Smooth muscle cell (in vitro differentiated cells): ENCODE results near the gene OR51D1. TPM values are rescaled to one million over a fixed set of nuclear protein-coding genes. Genes with fewer than 3 reads are reported as not detected.

Experiments
- DNase-seq: peaks from one replicate; lab custom pipeline; 2025; ENCODE audit not compliant: unreplicated experiment; lab: John Stamatoyannopoulos, UW
- H2AFZ ChIP-seq: fragments of 200-600 bp; sonication (generic); 2 replicates; pipeline ENCODE4 v1.6.0; 2016; ENCODE audit warnings: antibody characterized with exemption, low read depth, mild to moderate bottlenecking
- H3F3A ChIP-seq: fragments of 200-600 bp; sonication (generic); 2 replicates; pipeline ENCODE4 v1.6.0; 2017; ENCODE audit warnings: antibody characterized with exemption, low read depth
- H3K27ac ChIP-seq: fragments of 200-600 bp; sonication (generic); 2 replicates; pipeline ENCODE4 v1.5.1; 2016; ENCODE audit warnings: low read depth, mild to moderate bottlenecking
- H3K27me3 ChIP-seq: fragments of 200-600 bp; sonication (generic); 2 replicates; pipeline ENCODE4 v1.6.1; 2016; ENCODE audit warnings: low read depth, mild to moderate bottlenecking
- H3K36me3 ChIP-seq: fragments of 200-600 bp; sonication (generic); 2 replicates; pipeline ENCODE4 v1.5.1; 2016; ENCODE audit warnings: low read depth
- H3K4me1 ChIP-seq: fragments of 200-600 bp; sonication (generic); 2 replicates; pipeline ENCODE4 v1.5.1; 2016; ENCODE audit warnings: low read depth
- H3K4me2 ChIP-seq: fragments of 200-600 bp; sonication (generic); 2 replicates; pipeline ENCODE4 v1.6.0; 2016; ENCODE audit warnings: mild to moderate bottlenecking
- H3K4me3 ChIP-seq: fragments of 200-600 bp; sonication (generic); 2 replicates; pipeline ENCODE4 v1.5.1; 2016; ENCODE audit warnings: mild to moderate bottlenecking
- H3K79me2 ChIP-seq: fragments of 200-600 bp; sonication (generic); 2 replicates; pipeline ENCODE4 v1.6.0; 2016; ENCODE audit warnings: low read depth, mild to moderate bottlenecking
- H3K9ac ChIP-seq: fragments of 200-600 bp; sonication (generic); 2 replicates; pipeline ENCODE4 v1.6.0; 2016; ENCODE audit warnings: low read depth
- H3K9me3 ChIP-seq: fragments of 200-600 bp; sonication (generic); replicated peaks from 2 replicates; pipeline ENCODE4 v1.5.1; 2016; ENCODE audit warnings: low read depth
- H4K20me1 ChIP-seq: fragments of 200-600 bp; sonication (generic); 2 replicates; pipeline ENCODE4 v1.6.0; 2016; ENCODE audit warnings: low read depth
- WGBS: methylation state at CpG from one replicate; pipeline ENCODE4 v1.1.7; 2016; ENCODE audit warnings: low lambda C conversion rate; 5-methylcytosine and 5-hydroxymethylcytosine counted together
- polyA plus RNA-seq: library from polyadenylated mRNA; unstranded; fragments of >200 nt; fragmentation: Nextera tagmentation; extraction: Ambion mirVana; gene quantifications from 2 replicates; pipeline ENCODE4 v1.2.1, GENCODE V29; 2016
- total RNA-seq: library from RNA; depleted of rRNA; stranded (reverse); fragments of >200 nt; gene quantifications from 2 replicates; pipeline ENCODE4 v1.2.3, GENCODE V29; 2014
- TF ChIP-seq, protein P1 (sequence below): fragments of 200-600 bp; sonication (generic); IDR thresholded peaks from 2 replicates; pipeline ENCODE4 v1.5.1; 2017; ENCODE audit warnings: borderline replicate concordance, mild to moderate bottlenecking, antibody characterized with exemption; ENCODE audit not compliant: insufficient read depth, poor library complexity, severe bottlenecking

OR51D1 gene
- total and polyA plus RNA-seq, 2 experiments from 2014 or later = not detected

GRCh38 chr11:4658629-4659445 lies 21.6 kb downstream of the OR51D1 start:
- Histone ChIP-seq H3K4me2 (peak overlapping the region; percentile 27), H3F3A (no peaks in the 10 kb centered on the region), H3K27me3 (no peaks in the 10 kb centered on the region), H3K4me1 (peaks cover 4% of the 10 kb centered on the region), H3K36me3 (no peaks in the 10 kb centered on the region), H3K9ac (no peak overlapping the region), H3K27ac (no peak overlapping the region), H3K79me2 (no peaks in the 10 kb centered on the region), H3K4me3 (no peak overlapping the region), H4K20me1 (no peaks in the 10 kb centered on the region), H3K9me3 (no peaks in the 10 kb centered on the region), H2AFZ (no peak overlapping the region)
- WGBS = 77% methylated on average over 5 of the region's 5 CpGs
- no peak for DNase-seq
- TF ChIP-seq, protein P1, sequence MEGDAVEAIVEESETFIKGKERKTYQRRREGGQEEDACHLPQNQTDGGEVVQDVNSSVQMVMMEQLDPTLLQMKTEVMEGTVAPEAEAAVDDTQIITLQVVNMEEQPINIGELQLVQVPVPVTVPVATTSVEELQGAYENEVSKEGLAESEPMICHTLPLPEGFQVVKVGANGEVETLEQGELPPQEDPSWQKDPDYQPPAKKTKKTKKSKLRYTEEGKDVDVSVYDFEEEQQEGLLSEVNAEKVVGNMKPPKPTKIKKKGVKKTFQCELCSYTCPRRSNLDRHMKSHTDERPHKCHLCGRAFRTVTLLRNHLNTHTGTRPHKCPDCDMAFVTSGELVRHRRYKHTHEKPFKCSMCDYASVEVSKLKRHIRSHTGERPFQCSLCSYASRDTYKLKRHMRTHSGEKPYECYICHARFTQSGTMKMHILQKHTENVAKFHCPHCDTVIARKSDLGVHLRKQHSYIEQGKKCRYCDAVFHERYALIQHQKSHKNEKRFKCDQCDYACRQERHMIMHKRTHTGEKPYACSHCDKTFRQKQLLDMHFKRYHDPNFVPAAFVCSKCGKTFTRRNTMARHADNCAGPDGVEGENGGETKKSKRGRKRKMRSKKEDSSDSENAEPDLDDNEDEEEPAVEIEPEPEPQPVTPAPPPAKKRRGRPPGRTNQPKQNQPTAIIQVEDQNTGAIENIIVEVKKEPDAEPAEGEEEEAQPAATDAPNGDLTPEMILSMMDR = no peak

DNA sequence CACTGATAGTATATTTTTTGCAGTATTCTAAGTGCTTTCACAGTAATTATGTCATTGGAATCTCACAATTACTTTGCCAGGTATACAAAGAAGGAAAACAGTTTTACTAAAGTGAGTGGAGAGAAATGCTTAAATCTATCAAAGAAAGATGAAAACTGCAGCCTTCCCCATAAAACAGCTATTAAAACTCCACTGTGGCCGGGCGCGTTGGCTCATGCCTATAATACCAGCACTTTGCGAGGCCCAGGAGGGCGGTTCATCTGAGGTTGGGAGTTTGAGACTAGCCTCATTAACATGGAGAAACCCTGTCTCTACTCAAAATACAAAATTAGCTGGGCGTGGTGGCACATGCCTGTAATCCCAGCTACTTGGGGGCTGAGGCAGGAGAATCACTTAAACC lies 25.6 kb downstream of the OR51D1 start:
- Histone ChIP-seq H3K4me1 (peaks cover 4% of the 10 kb centered on the region), H3K4me3 (no peak overlapping the region), H2AFZ (no peak overlapping the region), H4K20me1 (no peaks in the 10 kb centered on the region), H3K9me3 (no peaks in the 10 kb centered on the region), H3K36me3 (no peaks in the 10 kb centered on the region), H3K9ac (no peak overlapping the region), H3K79me2 (no peaks in the 10 kb centered on the region), H3K27me3 (no peaks in the 10 kb centered on the region), H3K27ac (no peak overlapping the region), H3F3A (no peaks in the 10 kb centered on the region), H3K4me2 (no peak overlapping the region)
- DNase-seq = no peak
- WGBS = 76% methylated on average over 6 of the region's 6 CpGs
- TF ChIP-seq, protein P1 = no peak

DNA sequence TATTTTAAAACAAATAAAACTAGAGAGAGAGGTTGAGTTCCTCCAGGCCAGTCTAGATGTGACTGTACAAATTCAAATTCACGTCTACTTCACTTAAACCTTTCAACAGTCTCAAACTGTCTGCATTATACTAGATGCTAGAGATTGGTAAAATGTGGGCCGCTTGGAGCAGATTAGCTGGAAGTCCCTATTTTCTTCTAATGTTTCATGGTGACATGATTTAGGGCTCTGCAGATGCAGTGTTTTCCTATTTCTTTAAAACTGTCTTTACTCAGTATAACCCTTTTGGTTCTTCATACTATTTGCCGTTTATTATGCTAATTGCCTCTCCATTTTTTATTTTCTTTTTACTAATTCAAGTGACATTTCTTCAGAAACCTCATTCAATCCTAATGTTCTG lies 26.9 kb downstream of the OR51D1 start:
- 73% methylated on average over 3 of the region's 3 CpGs for WGBS
- Histone ChIP-seq H3K4me1 (peaks cover 3% of the 10 kb centered on the region), H3K9me3 (no peaks in the 10 kb centered on the region), H3K79me2 (no peaks in the 10 kb centered on the region), H2AFZ (no peak overlapping the region), H4K20me1 (no peaks in the 10 kb centered on the region), H3K4me3 (no peak overlapping the region), H3K4me2 (no peak overlapping the region), H3K27me3 (no peaks in the 10 kb centered on the region), H3F3A (no peaks in the 10 kb centered on the region), H3K9ac (no peak overlapping the region), H3K27ac (no peak overlapping the region), H3K36me3 (no peaks in the 10 kb centered on the region)
- DNase-seq = no peak
- TF ChIP-seq, protein P1 = no peak

DNA sequence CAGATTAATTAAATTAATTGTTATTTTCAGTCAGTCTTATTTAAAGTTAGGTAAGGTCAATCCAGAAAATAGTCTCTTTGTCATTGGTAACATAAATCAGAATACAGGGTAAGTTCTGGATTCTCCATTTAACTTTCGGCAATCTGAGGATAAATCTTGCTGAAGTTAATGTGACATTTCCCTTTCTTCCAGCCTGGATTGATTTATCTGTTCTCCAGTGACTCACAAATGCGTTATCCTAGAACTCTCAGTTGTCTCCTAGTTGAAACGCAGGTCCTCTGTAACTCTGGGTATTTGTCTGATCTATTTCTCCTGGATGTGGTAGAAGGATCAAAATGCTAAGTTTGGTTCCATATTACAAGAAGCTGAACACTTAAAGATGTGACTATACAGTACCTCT lies 27.5 kb downstream of the OR51D1 start:
- Histone ChIP-seq H3K36me3 (no peaks in the 10 kb centered on the region), H4K20me1 (no peaks in the 10 kb centered on the region), H3K4me2 (no peak overlapping the region), H3F3A (no peaks in the 10 kb centered on the region), H3K27me3 (no peaks in the 10 kb centered on the region), H3K79me2 (no peaks in the 10 kb centered on the region), H3K9ac (no peak overlapping the region), H2AFZ (no peak overlapping the region), H3K4me1 (no peaks in the 10 kb centered on the region), H3K27ac (no peak overlapping the region), H3K9me3 (no peaks in the 10 kb centered on the region), H3K4me3 (no peak overlapping the region)
- no peak for DNase-seq
- TF ChIP-seq, protein P1 = no peak
- 36% methylated on average over 3 of the region's 3 CpGs for WGBS
